Peyer's patch (tissue), 4 donors: ENCODE measurements around the gene THSD8.

Source experiments
- CTCF ChIP-seq, 6 experiments: fragments of 450-650 bp in 4 of 6; fragments of 200-600 bp in 2 of 6; sonication (generic) in 1 of 6; IDR thresholded peaks; one replicate each; pipeline ENCODE4 v1.5.1; 2017 to 2019; ENCODE audit warnings: antibody characterized with exemption in 6 of 6, mild to moderate bottlenecking in 3 of 6, moderate library complexity in 1 of 6
- POLR2A ChIP-seq, 2 donors: fragments of 450-650 bp; IDR thresholded peaks; one replicate each; pipeline ENCODE4 v1.5.1; 2017; ENCODE audit warnings: antibody characterized with exemption in 2 of 2, mild to moderate bottlenecking in 2 of 2, moderate library complexity in 2 of 2

DNA sequence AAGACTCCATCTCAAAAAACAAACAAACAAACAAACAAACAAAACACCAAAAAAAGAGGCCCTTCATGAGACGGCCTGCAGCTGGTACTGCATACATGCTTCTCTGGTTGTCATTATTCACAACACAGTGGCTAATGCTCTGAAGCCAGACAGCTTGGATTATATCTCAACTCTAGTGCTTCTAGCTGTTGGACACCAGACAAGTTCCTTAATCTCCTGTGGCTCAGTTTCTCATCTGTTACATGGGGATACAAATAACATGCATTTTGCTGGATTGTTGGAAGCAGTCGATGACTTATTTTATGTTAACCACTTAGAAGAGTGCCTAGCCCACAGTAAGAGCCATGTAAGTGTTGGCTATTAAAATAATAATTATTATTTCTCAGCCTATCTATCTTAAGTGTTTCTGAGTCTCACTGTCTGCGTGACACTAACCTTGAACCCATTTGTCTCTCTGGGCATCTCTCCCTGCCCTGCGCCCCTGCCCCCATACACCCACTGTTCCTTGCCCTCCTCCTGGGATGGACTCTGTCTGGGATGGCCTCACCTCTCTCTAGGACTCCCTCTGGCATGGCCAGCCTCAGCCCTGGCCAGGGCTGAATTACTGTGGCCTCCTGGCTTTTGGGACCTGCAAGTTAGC lies 13.7 kb upstream of the THSD8 start:
- TF ChIP-seq CTCF (IDR thresholded peaks at IDR 0.05) (peak in 1 of 6 experiments; percentile 7), POLR2A (IDR thresholded peaks at IDR 0.05) (no peak)
